ENCODE results near the gene PDZRN4. TPM values are rescaled to one million over a fixed set of nuclear protein-coding genes. Genes with fewer than 3 reads are reported as not detected.
"Not testable (repeated sequence)": the region's sequence is repeated elsewhere in the genome, so short reads cannot be mapped to it uniquely, and the experiment has no call there.

Gene PDZRN4
- total RNA-seq, 2 experiments from 2014 or later, result not detected

GRCh38 chr12:41537522-41537921 lies 349.4 kb downstream of the PDZRN4 start:
- Mint-ChIP-seq H3K36me3 (ENCODE audit: low read depth) (no peaks in the 10 kb centered on the region), H3K4me3 (no peak overlapping the region), H3K9me3 (no peaks in the 10 kb centered on the region), H3K4me1 (peaks cover 4% of the 10 kb centered on the region), H3K27ac (no peak overlapping the region), H3K27me3 (no peaks in the 10 kb centered on the region)
- ChIA-PET CTCF (no interaction called here), POLR2A (no interaction called here)
- no peak for DNase-seq

- CTCF ChIA-PET, result no interaction called here
- no peak for DNase-seq
- no peak overlapping the region for H3K27ac Mint-ChIP-seq
Measured at GRCh38 chr12:41545761-41546160, 357.6 kb downstream of the PDZRN4 start.

GRCh38 chr12:41547071-41547470 lies 359.0 kb downstream of the PDZRN4 start:
- H3K27me3 Mint-ChIP-seq; H3K27ac Mint-ChIP-seq; H3K9me3 Mint-ChIP-seq; H3K36me3 Mint-ChIP-seq (ENCODE audit: low read depth); DNase-seq; H3K4me3 Mint-ChIP-seq; CTCF ChIA-PET; H3K4me1 Mint-ChIP-seq; POLR2A ChIA-PET: not testable (repeated sequence)

More at GRCh38 chr12:41545761-41546160, 357.6 kb downstream of the PDZRN4 start:
- Mint-ChIP-seq H3K4me3 (no peak overlapping the region), H3K36me3 (ENCODE audit: low read depth) (no peaks in the 10 kb centered on the region), H3K9me3 (peaks cover 2% of the 10 kb centered on the region), H3K27me3 (peaks cover 3% of the 10 kb centered on the region), H3K4me1 (no peaks in the 10 kb centered on the region)
- POLR2A ChIA-PET, result no interaction called here

GRCh38 chr12:41548926-41549325 lies 360.8 kb downstream of the PDZRN4 start:
- Mint-ChIP-seq H3K27me3 (no peaks in the 10 kb centered on the region), H3K9me3 (peaks cover 2% of the 10 kb centered on the region), H3K4me1 (no peaks in the 10 kb centered on the region), H3K27ac (no peak overlapping the region), H3K36me3 (ENCODE audit: low read depth) (no peaks in the 10 kb centered on the region), H3K4me3 (no peak overlapping the region)
- DNase-seq, result no peak
- ChIA-PET CTCF (no interaction called here), POLR2A (no interaction called here)

- Mint-ChIP-seq H3K27me3 (no peaks in the 10 kb centered on the region), H3K4me3 (no peak overlapping the region), H3K36me3 (ENCODE audit: low read depth) (no peaks in the 10 kb centered on the region), H3K9me3 (no peaks in the 10 kb centered on the region), H3K27ac (no peak overlapping the region), H3K4me1 (no peaks in the 10 kb centered on the region)
- ChIA-PET POLR2A (no interaction called here), CTCF (no interaction called here)
- no peak for DNase-seq
Measured at GRCh38 chr12:41552588-41552987, 364.5 kb downstream of the PDZRN4 start.

GRCh38 chr12:41556176-41556575 lies 368.1 kb downstream of the PDZRN4 start:
- Mint-ChIP-seq H3K4me1 (no peaks in the 10 kb centered on the region), H3K4me3 (no peak overlapping the region), H3K36me3 (ENCODE audit: low read depth) (no peaks in the 10 kb centered on the region), H3K27me3 (peaks cover 1% of the 10 kb centered on the region), H3K9me3 (no peaks in the 10 kb centered on the region), H3K27ac (no peak overlapping the region)
- ChIA-PET POLR2A (no interaction called here), CTCF (no interaction called here)
- DNase-seq, result no peak

GRCh38 chr12:41557344-41557743 lies 369.2 kb downstream of the PDZRN4 start:
- Mint-ChIP-seq H3K36me3 (ENCODE audit: low read depth) (no peaks in the 10 kb centered on the region), H3K9me3 (no peaks in the 10 kb centered on the region), H3K4me3 (no peak overlapping the region), H3K4me1 (no peaks in the 10 kb centered on the region), H3K27me3 (peaks cover 1% of the 10 kb centered on the region), H3K27ac (no peak overlapping the region)
- ChIA-PET POLR2A (no interaction called here), CTCF (no interaction called here)
- DNase-seq, result no peak

- H3K4me3 Mint-ChIP-seq, result no peak overlapping the region
Measured at GRCh38 chr12:41558671-41559070, 370.6 kb downstream of the PDZRN4 start.

GRCh38 chr12:41563051-41563450 lies 374.9 kb downstream of the PDZRN4 start:
- Mint-ChIP-seq H3K36me3 (ENCODE audit: low read depth) (no peaks in the 10 kb centered on the region), H3K9me3 (no peaks in the 10 kb centered on the region), H3K4me3 (no peak overlapping the region), H3K27ac (no peak overlapping the region), H3K4me1 (no peaks in the 10 kb centered on the region), H3K27me3 (peaks cover 1% of the 10 kb centered on the region)
- no peak for DNase-seq
- ChIA-PET POLR2A (no interaction called here), CTCF (no interaction called here)

More at GRCh38 chr12:41558671-41559070, 370.6 kb downstream of the PDZRN4 start:
- CTCF ChIA-PET, result no interaction called here
- Mint-ChIP-seq H3K27ac (no peak overlapping the region), H3K4me1 (no peaks in the 10 kb centered on the region), H3K9me3 (no peaks in the 10 kb centered on the region), H3K27me3 (peaks cover 1% of the 10 kb centered on the region), H3K36me3 (ENCODE audit: low read depth) (no peaks in the 10 kb centered on the region)
- DNase-seq, result no peak
- POLR2A ChIA-PET, result no interaction called here

GRCh38 chr12:41564816-41565215 lies 376.7 kb downstream of the PDZRN4 start:
- no peak for DNase-seq
- H3K27me3 Mint-ChIP-seq, result peaks cover 1% of the 10 kb centered on the region
- no peaks in the 10 kb centered on the region for H3K36me3 Mint-ChIP-seq (ENCODE audit: low read depth)
- ChIA-PET CTCF (no interaction called here), POLR2A (no interaction called here)
- no peak overlapping the region for H3K4me3 Mint-ChIP-seq
- H3K27ac Mint-ChIP-seq, result no peak overlapping the region
- no peaks in the 10 kb centered on the region for H3K9me3 Mint-ChIP-seq
- no peaks in the 10 kb centered on the region for H3K4me1 Mint-ChIP-seq

- POLR2A ChIA-PET, result no interaction called here
- CTCF ChIA-PET, result no interaction called here
- no peak overlapping the region for H3K4me3 Mint-ChIP-seq
- H3K27ac Mint-ChIP-seq, result no peak overlapping the region
- H3K4me1 Mint-ChIP-seq, result no peaks in the 10 kb centered on the region
- H3K9me3 Mint-ChIP-seq, result no peaks in the 10 kb centered on the region
- H3K36me3 Mint-ChIP-seq (ENCODE audit: low read depth), result no peaks in the 10 kb centered on the region
- DNase-seq, result no peak
- no peaks in the 10 kb centered on the region for H3K27me3 Mint-ChIP-seq
Measured at GRCh38 chr12:41566703-41567102, 378.6 kb downstream of the PDZRN4 start.

GRCh38 chr12:41573445-41573844 lies 385.3 kb downstream of the PDZRN4 start:
- Mint-ChIP-seq H3K36me3 (ENCODE audit: low read depth) (no peaks in the 10 kb centered on the region), H3K27ac (no peak overlapping the region), H3K9me3 (no peaks in the 10 kb centered on the region), H3K27me3 (no peaks in the 10 kb centered on the region), H3K4me3 (no peak overlapping the region), H3K4me1 (no peaks in the 10 kb centered on the region)
- CTCF ChIA-PET, result no interaction called here
- no peak for DNase-seq
- POLR2A ChIA-PET, result no interaction called here

- POLR2A ChIA-PET, result no interaction called here
- Mint-ChIP-seq H3K4me1 (no peaks in the 10 kb centered on the region), H3K36me3 (ENCODE audit: low read depth) (no peaks in the 10 kb centered on the region), H3K27ac (no peak overlapping the region), H3K9me3 (no peaks in the 10 kb centered on the region), H3K4me3 (no peak overlapping the region), H3K27me3 (no peaks in the 10 kb centered on the region)
- CTCF ChIA-PET, result no interaction called here
- no peak for DNase-seq
Measured at GRCh38 chr12:41576925-41577324, 388.8 kb downstream of the PDZRN4 start.

GRCh38 chr12:41577995-41578394 lies 389.9 kb downstream of the PDZRN4 start:
- ChIA-PET POLR2A (no interaction called here), CTCF (no interaction called here)
- Mint-ChIP-seq H3K4me1 (no peaks in the 10 kb centered on the region), H3K4me3 (no peak overlapping the region), H3K9me3 (no peaks in the 10 kb centered on the region), H3K27ac (no peak overlapping the region), H3K27me3 (no peaks in the 10 kb centered on the region), H3K36me3 (ENCODE audit: low read depth) (no peaks in the 10 kb centered on the region)
- DNase-seq, result no peak

GRCh38 chr12:41585784-41586183 lies 397.7 kb downstream of the PDZRN4 start:
- H3K9me3 Mint-ChIP-seq, result no peaks in the 10 kb centered on the region
- CTCF ChIA-PET, result no interaction called here
- no peaks in the 10 kb centered on the region for H3K36me3 Mint-ChIP-seq (ENCODE audit: low read depth)
- no peaks in the 10 kb centered on the region for H3K27me3 Mint-ChIP-seq
- POLR2A ChIA-PET, result no interaction called here
- DNase-seq, result no peak
- no peak overlapping the region for H3K27ac Mint-ChIP-seq
- no peaks in the 10 kb centered on the region for H3K4me1 Mint-ChIP-seq
- H3K4me3 Mint-ChIP-seq, result no peak overlapping the region
